Right lobe of liver (tissue), 4 donors: ENCODE results near the gene PGM2.

Source experiments
- POLR2A ChIP-seq: fragments of 450-650 bp; IDR thresholded peaks from one replicate; pipeline ENCODE4 v1.6.1; 2017; ENCODE audit warnings: antibody characterized with exemption, mild to moderate bottlenecking
- TF ChIP-seq, protein P1 (sequence below), 4 donors: fragments of 200-600 bp in 3 of 4; fragments of 450-650 bp in 1 of 4; IDR thresholded peaks; one replicate each; pipeline versions ENCODE4 v1.5.1 to v1.8.0; 2016 to 2022; ENCODE audit warnings: antibody characterized with exemption in 4 of 4, mild to moderate bottlenecking in 2 of 4
- donor health status: DM: no; HTN: no; CAD: no.
- donor health status: DM: no; HTN: no; CAD: no.
- donor health status: DM: no; HTN: yes; CAD: no.

DNA sequence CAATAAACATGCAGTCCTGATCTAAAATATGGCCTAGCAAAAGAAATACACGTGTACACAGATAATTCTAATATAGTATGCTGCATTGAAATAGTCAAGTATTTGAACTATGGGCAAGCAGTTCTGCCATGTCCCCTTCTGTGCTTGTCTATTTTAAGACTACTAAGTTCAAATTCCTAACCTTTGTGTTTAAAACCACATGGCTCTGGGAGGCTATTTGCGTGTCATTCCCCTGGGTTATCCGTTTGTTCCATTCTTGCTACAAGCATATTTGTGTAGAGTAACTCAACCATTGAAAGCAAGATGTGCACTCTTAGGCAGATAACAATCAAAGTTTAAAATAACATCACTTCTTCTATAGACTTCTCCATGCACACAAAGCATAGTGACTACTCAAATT, 39.0 kb downstream of the PGM2 start:
- TF ChIP-seq, protein P1, sequence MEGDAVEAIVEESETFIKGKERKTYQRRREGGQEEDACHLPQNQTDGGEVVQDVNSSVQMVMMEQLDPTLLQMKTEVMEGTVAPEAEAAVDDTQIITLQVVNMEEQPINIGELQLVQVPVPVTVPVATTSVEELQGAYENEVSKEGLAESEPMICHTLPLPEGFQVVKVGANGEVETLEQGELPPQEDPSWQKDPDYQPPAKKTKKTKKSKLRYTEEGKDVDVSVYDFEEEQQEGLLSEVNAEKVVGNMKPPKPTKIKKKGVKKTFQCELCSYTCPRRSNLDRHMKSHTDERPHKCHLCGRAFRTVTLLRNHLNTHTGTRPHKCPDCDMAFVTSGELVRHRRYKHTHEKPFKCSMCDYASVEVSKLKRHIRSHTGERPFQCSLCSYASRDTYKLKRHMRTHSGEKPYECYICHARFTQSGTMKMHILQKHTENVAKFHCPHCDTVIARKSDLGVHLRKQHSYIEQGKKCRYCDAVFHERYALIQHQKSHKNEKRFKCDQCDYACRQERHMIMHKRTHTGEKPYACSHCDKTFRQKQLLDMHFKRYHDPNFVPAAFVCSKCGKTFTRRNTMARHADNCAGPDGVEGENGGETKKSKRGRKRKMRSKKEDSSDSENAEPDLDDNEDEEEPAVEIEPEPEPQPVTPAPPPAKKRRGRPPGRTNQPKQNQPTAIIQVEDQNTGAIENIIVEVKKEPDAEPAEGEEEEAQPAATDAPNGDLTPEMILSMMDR (IDR thresholded peaks at IDR 0.05): no peak
- TF ChIP-seq POLR2A: no peak
